K562 (cell line): ENCODE data around the gene FHIT. TPM values are rescaled to one million over a fixed set of nuclear protein-coding genes. Genes with fewer than 3 reads are reported as not detected.
A peak's percentile ranks its signal among the peaks of the same experiment; 100 is the strongest.

Experiments used
- ARID4B ChIP-seq: sonication (generic); formaldehyde crosslinking; IDR thresholded peaks from 2 replicates; pipeline ENCODE4 v1.8.0; 2022; ENCODE audit warnings: mild to moderate bottlenecking, missing genetic modification reagents
- CBFB ChIP-seq: sonication (generic); formaldehyde crosslinking; IDR thresholded peaks from 2 replicates; pipeline ENCODE4 v1.4.0; 2020; ENCODE audit warnings: mild to moderate bottlenecking, missing genetic modification reagents
- COPS2 ChIP-seq: fragments of 450-650 bp; conservative IDR thresholded peaks from 2 replicates; pipeline ENCODE4 v1.6.1; 2016; ENCODE audit warnings: mild to moderate bottlenecking, moderate library complexity
- DDX20 ChIP-seq: fragments of 450-650 bp; IDR thresholded peaks from 2 replicates; pipeline ENCODE4 v1.6.1; 2016; ENCODE audit warnings: missing genetic modification characterization, low read depth, mild to moderate bottlenecking, missing compliant biosample characterization, moderate library complexity
- DIDO1 ChIP-seq: fragments of 450-650 bp; IDR thresholded peaks from 2 replicates; pipeline ENCODE4 v1.6.1; 2016; ENCODE audit warnings: low read depth, missing biosample characterization, missing genetic modification characterization
- ESRRA ChIP-seq: fragments of 450-650 bp; IDR thresholded peaks from 2 replicates; pipeline ENCODE4 v1.6.1; 2014; ENCODE audit warnings: low read depth, mild to moderate bottlenecking, moderate library complexity, borderline replicate concordance
- HLTF ChIP-seq: fragments of 450-650 bp; IDR thresholded peaks from 2 replicates; pipeline ENCODE4 v1.6.1; 2016
- MAFK ChIP-seq: IDR thresholded peaks from 2 replicates; pipeline ENCODE4 v1.6.1; 2011; ENCODE audit warnings: low read length, improper control_type of control experiment
- MEF2A ChIP-seq: IDR thresholded peaks from 2 replicates; pipeline ENCODE4 v1.6.1; 2011; ENCODE audit warnings: low read depth, mild to moderate bottlenecking, low read length, moderate library complexity; ENCODE audit not compliant: control insufficient read depth
- MTA3 ChIP-seq: fragments of 450-650 bp; formaldehyde crosslinking; IDR thresholded peaks from 2 replicates; pipeline ENCODE4 v1.6.1; 2017; ENCODE audit warnings: mild to moderate bottlenecking, borderline replicate concordance
- PML ChIP-seq: IDR thresholded peaks from 2 replicates; pipeline ENCODE4 v1.6.1; 2012; ENCODE audit warnings: low read length, inconsistent platforms
- POLR2A ChIP-seq: fragments of 450-650 bp; conservative IDR thresholded peaks from 2 replicates; pipeline ENCODE4 v1.6.1; 2016
- POLR2AphosphoS5 ChIP-seq: IDR thresholded peaks from 2 replicates; pipeline ENCODE4 v1.6.1; 2011; ENCODE audit warnings: mild to moderate bottlenecking, low read depth, low read length, moderate library complexity; ENCODE audit not compliant: control insufficient read depth, insufficient read depth
- POLR2B ChIP-seq: fragments of 450-650 bp; IDR thresholded peaks from 2 replicates; pipeline ENCODE4 v1.6.1; 2018; ENCODE audit warnings: low read depth; ENCODE audit not compliant: partially characterized antibody
- PPARD ChIP-seq: fragments of 250-450 bp; sonication (Bioruptor Pico); IDR thresholded peaks from 2 replicates; pipeline ENCODE4 v1.8.0; 2022; ENCODE audit warnings: inconsistent platforms, mild to moderate bottlenecking, moderate library complexity
- PRMT5 ChIP-seq: sonication (generic); formaldehyde crosslinking; IDR thresholded peaks from 2 replicates; pipeline ENCODE4 v1.5.0; 2020; ENCODE audit warnings: missing genetic modification reagents
- SNRNP70 ChIP-seq: fragments of 200-400 bp; formaldehyde crosslinking; optimal IDR thresholded peaks from 2 replicates; pipeline ENCODE3; 2017; ENCODE audit warnings: low read depth, low read length
- SPI1 ChIP-seq: IDR thresholded peaks from 2 replicates; pipeline ENCODE4 v1.6.1; 2011; ENCODE audit warnings: low read depth, low read length, control low read depth, borderline replicate concordance
- STAG1 ChIP-seq: sonication (generic); formaldehyde crosslinking; IDR thresholded peaks from 2 replicates; pipeline ENCODE4 v1.5.0; 2020; ENCODE audit warnings: missing genetic modification reagents, borderline replicate concordance
- TEAD2 ChIP-seq: fragments of 450-650 bp; IDR thresholded peaks from 2 replicates; pipeline ENCODE4 v1.6.1; 2016; ENCODE audit warnings: missing genetic modification characterization, control low read depth, missing compliant biosample characterization
- THRA ChIP-seq: fragments of 450-650 bp; IDR thresholded peaks from 2 replicates; pipeline ENCODE4 v1.6.1; 2017; ENCODE audit warnings: mild to moderate bottlenecking, moderate library complexity
- U2AF1 ChIP-seq: fragments of 200-400 bp; formaldehyde crosslinking; optimal IDR thresholded peaks from 2 replicates; pipeline ENCODE3; 2017; ENCODE audit warnings: mild to moderate bottlenecking, low read depth, low read length, moderate library complexity
- VEZF1 ChIP-seq: fragments of 200-800 bp; sonication (Bioruptor generic); IDR thresholded peaks from 2 replicates; pipeline ENCODE4 v1.6.1; 2017; ENCODE audit warnings: missing genetic modification characterization, missing compliant biosample characterization
- WHSC1 ChIP-seq: IDR thresholded peaks from one replicate; pipeline ENCODE4 v1.6.1; 2012; ENCODE audit warnings: low read length, control low read depth, inconsistent platforms
- ZFPM2 ChIP-seq: fragments of 250-450 bp; sonication (Bioruptor Pico); IDR thresholded peaks from 2 replicates; pipeline ENCODE4 v1.5.1; 2022; ENCODE audit warnings: mild to moderate bottlenecking
- ZSCAN29 ChIP-seq: fragments of 450-650 bp; IDR thresholded peaks from 2 replicates; pipeline ENCODE4 v1.6.1; 2017
- polyA plus RNA-seq, 8 experiments: library from polyadenylated mRNA; depleted of rRNA in 4 of 8; stranded (reverse) in 5 of 8; unstranded in 3 of 8; fragments of >200 nt; fragmentation: Nextera tagmentation in 2 of 8; fragmentation: Illumina TruSeq in 1 of 8; extraction: Ambion mirVana in 2 of 8; extraction: Trizol in 1 of 8; gene quantifications; 2 replicates each; pipeline versions ENCODE4 v1.2.1 to v1.2.3, GENCODE V29; 2011 to 2014; ENCODE audit warnings: inconsistent platforms in 1 of 8, missing spikeins in 1 of 8
- total RNA-seq, 7 experiments: library from RNA; depleted of rRNA in 6 of 7; stranded (reverse); fragments of >200 nt in 6 of 7; fragmentation: Illumina TruSeq in 2 of 7; extraction: Trizol in 2 of 7; gene quantifications; 2 replicates each; pipeline versions ENCODE4 v1.2.1 to v1.2.3, GENCODE V29; 2011 to 2021; ENCODE audit warnings: low replicate concordance in 1 of 7

FHIT gene
- total and polyA plus RNA-seq, 9 of the 15 experiments (the other 6 are each of a cell fraction or from before 2014, with no cell fraction given) = 1.7 to 9.1 (median 4.3) TPM

GRCh38 chr3:60277361-60277800 lies 973.9 kb downstream of the FHIT start (continued):
- TF ChIP-seq DIDO1 (tag) (no peak), MAFK (no peak), HLTF (no peak), POLR2B (peak; percentile 79), STAG1 (no peak), VEZF1 (CRISPR knock-in tag) (no peak), PRMT5 (CRISPR knock-in tag) (no peak), PPARD (CRISPR knock-in tag) (no peak), POLR2AphosphoS5 (peak; percentile 88; the same call in 1 of the 2 replicates), SNRNP70 (no peak), WHSC1 (no peak), ESRRA (no peak), COPS2 (no peak), TEAD2 (tag) (no peak), DDX20 (tag) (no peak), SPI1 (peak; percentile 3; the same call in 1 of the 2 replicates), CBFB (CRISPR knock-in tag) (no peak), THRA (no peak), ARID4B (no peak), PML (peak; percentile 64), POLR2A (peak; percentile 95), U2AF1 (no peak), ZSCAN29 (no peak), MTA3 (no peak; the same call in 1 of the 2 replicates), ZFPM2 (CRISPR knock-in tag) (no peak), MEF2A (no peak)
